ENCODE measurements around the gene AATK.
"Not testable (repeated sequence)": the region's sequence is repeated elsewhere in the genome, so short reads cannot be mapped to it uniquely, and the experiment has no call there.

The AATK gene

DNA sequence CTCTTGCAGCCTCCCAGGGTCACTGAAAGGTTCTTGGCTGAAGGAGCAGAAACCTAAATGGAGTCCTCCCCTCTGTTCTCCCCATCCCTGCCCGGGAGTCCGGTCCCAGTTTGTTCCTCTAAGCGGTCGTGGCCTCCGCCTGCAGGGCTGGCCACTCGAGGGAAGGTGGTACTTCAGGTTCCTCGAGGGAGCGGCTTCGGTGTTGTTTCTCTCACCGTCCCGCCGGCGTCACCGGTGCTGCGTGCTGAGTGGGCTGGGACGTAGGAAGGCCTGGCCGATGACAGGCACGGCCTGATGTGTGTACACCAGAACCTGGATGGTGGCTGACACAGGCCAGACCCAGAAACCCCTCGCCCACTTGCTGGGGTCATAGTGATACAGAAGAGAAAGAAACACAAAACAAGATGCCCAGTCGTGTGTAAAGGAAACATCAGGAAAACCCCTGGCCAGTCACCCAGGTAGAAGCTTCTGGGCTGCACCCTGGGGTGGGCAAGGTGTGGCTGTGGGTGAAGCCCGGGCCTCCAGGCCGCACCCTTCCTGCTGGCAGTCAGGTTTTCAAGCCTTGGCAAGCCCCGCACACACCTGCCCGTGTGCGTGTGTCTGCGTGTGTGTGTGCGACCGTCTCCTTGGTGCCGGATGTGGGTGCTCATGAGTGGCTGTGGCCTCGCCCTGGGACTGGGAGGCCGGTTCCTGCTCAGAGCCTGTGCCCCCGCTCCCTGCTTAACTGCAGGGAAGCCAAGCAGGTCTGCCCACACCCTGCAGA, 79.1 kb downstream of the AATK start:
- H3K4me3 ChIP-seq (ENCODE audit: low read depth, low read length) = no peak overlapping the region

DNA sequence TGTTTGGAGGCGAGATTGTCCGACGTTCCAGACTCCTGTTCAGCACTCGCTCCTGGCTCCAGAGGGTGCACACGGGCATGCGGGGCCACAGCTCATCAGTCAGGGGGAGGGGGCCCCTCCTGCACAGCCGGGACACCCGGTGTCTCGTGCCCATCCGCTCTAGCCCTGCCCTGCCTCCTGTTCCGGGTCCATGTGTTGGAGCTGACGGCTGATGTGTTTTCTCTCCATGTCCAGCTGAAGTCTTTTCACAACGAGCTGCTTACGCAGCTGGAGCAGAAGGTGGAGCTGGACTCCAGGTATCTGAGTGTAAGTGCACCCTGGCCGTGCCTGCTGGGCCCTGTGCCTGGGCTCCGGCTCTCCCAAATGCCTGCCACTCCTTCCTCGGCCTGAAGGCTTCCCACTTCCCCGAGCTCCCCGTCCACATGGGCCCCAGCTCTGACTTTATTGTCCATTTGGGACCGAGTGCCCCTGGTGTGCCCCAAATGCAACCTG, 80.6 kb downstream of the AATK start:
- no peak overlapping the region for H3K4me3 ChIP-seq (ENCODE audit: low read depth, low read length)
- no peak for DNase-seq (ENCODE audit: low read depth)

More for the DNA sequence above, 79.1 kb downstream of the AATK start:
- no peak for DNase-seq (ENCODE audit: low read depth)

DNA sequence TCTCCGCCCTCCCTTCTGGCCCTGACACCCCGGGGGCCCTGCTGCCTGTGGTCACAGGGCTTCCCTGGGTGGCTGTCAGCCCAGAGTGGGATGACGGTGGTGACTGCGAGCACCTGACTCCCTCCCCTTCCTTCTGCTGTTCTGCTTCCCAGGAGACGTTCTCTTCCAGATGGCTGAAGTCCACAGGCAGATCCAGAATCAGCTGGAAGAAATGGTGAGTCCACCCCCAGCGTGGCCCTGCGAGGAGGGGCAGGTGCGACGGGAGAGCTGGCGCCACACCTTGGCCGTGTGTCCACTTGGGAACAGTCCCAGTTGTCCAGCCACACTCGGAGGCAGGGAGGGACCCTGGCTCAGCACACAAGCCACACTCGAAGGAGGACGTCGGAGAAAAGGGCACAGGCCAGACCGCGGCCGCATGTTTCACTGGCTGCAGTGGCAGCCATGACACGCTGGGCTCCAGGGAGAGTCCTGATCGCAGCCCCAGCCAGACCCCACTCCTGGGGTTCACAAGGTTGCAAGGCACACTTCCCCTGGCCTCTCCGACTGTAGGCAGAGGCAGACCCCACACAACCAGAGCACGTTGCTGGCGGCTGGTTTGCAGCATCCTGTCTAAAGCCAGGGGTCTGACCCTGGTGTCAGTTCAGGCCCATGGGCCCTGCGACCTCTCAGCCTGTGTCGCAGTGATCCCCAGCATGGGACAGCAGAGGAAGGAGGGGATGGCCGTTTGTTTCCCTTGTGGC, 81.2 kb downstream of the AATK start:
- no peak for DNase-seq (ENCODE audit: low read depth)
- H3K4me3 ChIP-seq (ENCODE audit: low read depth, low read length) = no peak overlapping the region

DNA sequence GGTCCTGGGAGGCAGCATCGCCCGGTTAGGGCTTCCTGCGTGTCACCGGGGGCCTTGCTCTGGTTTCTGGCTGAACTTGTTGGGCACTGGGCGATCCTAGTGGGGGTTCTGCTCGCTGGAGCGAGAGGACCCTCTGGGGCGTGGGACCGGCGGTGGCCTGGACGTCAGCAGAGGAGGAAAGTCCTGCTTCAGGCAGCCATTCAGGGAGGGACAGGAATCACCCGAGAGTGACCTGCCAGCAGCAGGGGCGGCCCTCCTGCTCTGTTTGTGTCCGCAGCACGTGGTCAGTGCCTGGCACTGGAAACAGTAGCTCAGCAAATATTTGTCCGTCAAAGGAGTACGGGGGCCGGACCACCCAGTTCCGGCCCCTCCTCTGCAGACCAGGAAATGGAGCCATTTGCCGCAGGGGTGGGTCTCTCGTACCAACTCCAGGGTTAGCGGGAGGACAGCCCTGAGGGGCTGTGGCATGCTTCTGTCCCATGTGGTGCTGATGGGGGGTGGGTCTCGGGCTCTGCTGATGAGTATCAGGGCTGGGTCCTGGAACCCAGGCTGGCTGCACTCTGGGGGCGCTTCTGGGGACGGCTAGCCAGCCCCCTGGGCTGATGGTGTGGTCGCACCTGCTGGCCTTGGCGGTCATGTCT, 82.8 kb downstream of the AATK start:
- H3K4me3 ChIP-seq (ENCODE audit: low read depth, low read length) = no peak overlapping the region
- no peak for DNase-seq (ENCODE audit: low read depth)

DNA sequence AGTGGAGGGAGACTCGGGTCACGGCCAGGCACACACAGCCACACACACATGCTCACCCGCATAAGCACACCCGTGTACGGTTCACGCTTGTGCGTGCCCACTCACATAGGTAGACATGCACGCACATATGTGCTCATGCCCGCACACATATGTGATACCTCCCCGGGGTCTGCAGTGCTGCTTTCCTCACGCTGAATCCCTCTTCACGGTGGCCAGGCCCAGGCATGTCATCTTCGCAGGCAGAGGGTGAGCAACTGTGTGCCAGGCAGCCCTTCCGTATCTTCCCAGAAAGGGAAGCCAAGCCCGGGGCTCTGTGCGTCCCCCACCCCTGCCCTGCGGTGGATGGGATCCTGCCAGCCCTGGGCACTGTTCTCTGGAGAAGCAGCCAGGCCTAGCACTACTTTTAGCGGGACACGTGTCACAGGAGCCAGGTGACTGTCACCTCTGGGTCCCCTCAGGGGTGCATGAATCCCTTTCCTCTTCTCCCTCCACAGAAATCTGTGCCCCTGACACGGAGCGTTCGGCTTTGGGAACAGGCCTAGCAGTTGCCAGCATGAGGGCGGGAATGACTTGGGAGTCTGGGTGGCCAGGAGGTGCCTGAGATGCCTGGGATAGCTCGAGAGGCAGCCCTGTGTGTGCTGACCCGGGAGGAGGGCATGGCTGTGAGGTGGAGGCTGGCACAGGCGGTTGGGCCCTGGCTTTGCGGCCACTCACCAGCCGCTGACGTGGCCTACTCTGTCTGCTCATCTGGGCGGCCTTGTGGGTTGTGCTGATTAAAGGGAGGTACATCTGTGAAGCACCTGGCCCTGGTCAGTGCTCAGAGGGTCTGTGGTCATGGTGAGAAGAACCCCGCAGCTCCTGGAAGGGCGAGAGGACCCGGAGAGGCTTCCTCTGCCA, 83.6 kb downstream of the AATK start:
- no peak overlapping the region for H3K4me3 ChIP-seq (ENCODE audit: low read depth, low read length)
- DNase-seq (ENCODE audit: low read depth) = no peak

DNA sequence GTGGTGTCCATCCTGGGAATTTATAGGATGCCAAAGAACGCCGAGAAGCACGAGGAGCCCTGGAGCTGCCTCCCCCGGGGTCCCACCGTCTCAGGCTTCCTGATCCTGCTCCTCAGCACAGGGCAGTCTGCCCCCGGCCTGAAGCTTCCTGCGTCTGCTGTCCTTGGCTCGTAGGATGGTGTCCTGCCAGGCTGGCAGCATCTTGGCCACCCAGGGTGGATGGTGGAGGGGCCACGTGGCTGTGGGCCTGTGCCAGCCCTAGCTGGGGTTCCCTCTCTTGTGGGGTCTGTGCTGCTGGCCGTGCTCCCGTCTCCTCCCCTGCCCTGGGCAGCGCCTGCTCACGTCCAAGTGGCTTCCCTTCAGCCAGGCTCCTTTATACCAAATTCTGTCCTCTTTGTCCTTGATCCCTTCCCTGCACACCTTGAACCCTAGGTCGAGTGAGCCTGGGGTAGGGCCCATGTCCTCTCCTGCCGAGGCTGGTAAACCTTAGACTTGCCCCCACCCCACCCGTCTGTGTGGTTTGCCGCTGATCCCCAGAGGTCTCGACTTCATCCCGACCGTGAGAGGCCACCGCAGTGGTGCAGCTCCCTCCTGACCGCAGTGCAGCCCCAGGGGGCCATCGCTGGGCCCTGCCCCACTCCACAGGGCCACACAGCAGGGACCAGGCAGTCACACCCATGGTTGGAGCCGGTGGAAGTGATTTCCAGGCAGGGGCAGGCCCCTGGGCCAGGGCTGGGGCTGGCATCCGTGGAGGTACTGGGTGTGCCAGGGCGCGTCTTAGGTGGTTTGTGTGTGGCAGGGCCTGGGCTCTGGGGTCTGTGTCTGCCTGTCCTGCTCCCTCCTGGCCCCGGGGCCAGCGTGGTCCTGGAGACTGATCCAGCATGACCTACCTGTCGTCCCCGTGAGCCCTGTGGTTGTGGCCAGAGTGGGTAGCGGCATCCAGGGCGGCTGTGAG, 84.5 kb downstream of the AATK start:
- no peak for DNase-seq (ENCODE audit: low read depth)
- no peak overlapping the region for H3K4me3 ChIP-seq (ENCODE audit: low read depth, low read length)

DNA sequence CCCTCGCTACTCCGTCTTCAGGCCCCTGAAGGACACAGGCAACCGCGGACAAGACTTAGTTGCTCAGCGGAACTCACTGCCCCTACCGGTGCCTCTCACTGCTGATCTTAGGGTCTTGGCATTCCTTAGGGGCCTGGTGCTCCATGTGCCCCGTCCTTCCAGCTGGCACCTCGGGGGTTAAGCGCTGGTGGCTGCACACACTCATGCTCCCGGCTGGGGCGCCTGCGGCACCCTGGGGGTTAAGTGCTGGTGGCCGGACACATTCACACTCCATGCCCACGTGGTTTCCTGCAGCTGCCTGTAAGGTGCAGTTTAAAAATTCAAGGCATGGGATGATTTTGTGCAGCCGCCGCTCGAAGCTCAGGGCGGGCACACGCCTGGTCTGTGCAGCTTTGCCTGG, 86.0 kb downstream of the AATK start:
- H3K4me3 ChIP-seq (ENCODE audit: low read depth, low read length) = no peak overlapping the region
- no peak for DNase-seq (ENCODE audit: low read depth)

DNA sequence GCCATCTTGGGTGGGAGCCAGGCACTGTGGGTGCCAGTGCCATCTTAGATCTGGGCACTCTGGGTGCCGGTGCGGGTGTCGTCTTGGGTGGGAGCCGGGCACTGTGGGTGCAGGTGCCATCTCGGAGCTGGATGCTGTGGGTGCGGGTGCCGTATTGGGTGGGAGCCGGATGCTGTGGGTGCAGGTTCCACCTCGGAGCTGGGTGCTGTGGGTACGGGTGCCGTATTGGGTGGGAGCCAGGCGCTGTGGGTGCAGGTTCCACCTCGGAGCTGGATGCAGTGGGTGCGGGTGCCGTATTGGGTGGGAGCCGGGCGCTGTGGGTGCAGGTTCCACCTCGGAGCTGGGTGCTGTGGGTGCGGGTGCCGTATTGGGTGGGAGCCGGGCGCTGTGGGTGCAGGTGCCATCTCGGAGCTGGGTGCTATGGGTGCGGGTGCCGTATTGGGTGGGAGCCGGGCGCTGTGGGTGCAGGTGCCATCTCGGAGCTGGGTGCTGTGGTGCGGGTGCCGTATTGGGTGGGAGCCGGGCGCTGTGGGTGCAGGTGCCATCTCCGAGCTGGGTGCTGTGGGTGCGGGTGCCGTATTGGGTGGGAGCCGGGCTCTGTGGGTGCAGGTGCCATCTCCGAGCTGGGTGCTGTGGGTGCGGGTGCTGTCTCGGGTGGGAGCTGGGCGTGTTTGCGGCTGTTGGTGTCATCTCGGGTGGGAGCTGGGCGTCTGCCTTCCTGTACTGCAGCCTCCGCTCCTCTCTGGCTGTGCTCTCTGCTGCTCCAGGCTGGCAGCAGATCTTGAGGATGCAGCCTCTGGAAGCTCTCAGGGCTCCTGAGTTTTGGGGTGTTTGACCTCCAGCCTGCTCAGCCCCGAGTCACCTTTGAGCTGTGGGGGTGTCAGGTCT, 87.8 kb downstream of the AATK start:
- DNase-seq (ENCODE audit: low read depth); H3K4me3 ChIP-seq (ENCODE audit: low read depth, low read length): not testable (repeated sequence)

DNA sequence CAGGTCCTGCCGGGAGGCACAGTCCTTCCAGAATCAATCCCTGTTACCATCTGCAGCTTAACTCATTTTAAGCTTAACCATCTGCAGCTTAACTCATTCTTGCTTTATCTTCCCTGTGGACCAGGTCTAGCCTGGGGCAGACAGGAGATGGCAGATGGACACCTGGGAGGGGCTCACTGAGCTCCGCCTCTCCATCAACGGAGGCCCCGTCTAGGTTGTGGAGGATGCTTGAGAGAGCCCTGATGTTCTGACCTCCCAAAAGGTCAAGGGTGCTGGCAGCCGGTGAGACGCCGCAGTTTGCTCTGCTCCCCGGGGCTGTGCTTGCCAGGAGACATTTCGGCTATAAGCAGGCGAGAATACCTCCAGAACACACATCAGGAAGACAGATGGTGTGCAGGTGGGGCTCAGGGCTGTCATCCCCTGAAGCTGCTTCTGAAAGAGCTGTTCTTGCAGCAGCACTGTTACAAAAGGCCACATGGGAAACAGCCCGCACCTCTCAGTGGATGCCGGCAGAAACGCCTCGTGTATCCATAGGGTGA, 89.8 kb downstream of the AATK start:
- DNase-seq (ENCODE audit: low read depth) = no peak
- H3K4me3 ChIP-seq (ENCODE audit: low read depth, low read length) = no peak overlapping the region

DNA sequence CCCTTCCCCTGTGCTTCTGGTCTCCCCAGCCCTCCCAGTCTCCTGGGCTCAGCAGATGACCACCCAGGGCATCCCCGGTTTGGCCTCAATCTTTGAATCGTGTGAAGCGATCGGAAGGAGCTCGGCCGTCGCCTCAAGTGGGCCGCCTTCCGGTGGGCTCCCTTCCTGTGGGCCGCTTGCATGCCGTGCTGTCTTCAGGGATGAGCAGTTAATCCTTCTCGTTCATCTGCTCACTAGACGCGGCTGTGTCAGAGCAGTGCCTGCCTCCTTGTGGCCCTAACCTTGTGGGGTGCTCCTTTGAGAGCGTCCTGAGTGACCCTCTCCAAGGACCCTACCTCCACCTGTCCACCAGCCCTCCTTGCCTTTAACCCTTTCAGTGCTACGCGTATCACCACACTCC, 90.7 kb downstream of the AATK start:
- no peak for DNase-seq (ENCODE audit: low read depth)
- no peak overlapping the region for H3K4me3 ChIP-seq (ENCODE audit: low read depth, low read length)

DNA sequence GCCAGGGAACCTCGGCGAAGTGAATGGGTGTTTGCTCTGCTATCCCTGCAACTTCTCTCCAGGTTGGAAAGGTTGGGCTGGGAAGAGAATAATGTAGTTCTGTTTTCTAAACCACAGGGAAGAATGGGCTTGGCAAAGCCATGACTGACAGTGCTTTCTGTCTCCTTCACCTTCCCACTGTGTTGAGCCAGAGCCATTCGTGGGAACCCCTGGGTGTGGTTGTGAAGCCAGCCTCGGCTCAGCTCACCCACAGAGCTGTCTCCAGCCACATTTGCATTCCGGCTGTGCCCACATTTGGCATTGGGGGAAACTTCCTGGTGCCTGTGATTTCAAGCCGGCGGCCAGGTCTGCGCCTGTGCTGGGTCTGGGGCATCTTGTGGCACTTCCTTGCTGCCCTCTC, 91.1 kb downstream of the AATK start:
- no peak overlapping the region for H3K4me3 ChIP-seq (ENCODE audit: low read depth, low read length)
- DNase-seq (ENCODE audit: low read depth) = no peak

DNA sequence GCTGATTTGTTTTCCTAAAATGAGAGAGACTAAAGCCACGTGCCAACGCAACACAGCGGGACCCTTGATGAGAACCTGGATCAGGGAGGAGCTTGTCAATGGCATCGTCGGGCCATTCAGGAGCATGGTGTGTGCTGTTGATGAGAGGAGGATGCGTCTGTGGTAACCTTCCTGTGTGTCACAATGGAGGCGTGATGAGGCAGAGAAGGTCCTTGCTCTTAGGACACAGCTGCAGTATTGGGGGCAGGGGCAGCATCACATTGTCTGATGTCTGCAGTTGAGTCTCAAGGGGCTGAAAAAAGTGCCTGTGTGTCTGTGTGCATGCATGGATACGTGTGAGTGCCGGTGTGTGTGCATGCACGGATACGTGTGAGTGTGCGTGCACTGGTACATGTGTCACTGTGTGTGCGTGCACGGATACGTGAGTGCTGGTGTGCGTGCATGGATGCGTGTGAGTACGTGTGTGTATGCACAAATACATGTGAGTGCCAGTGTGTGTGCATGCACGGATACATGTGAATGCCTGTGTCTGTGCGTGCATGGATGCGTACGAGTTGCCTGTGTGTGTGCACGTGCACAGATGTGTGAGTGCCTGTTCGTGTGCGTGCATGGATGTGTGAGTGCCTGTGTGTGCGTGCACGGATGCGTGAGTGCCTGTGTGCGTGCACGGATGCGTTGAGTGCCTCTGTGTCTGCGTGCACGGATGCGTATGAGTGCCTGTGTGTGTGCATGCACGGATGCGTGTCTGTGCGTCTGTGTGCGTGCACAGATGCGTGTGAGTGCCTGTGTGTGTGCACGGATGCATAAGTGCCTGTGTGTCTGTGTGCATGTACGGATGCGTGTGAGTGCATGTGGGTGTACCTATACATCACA, 91.8 kb downstream of the AATK start:
- DNase-seq (ENCODE audit: low read depth) = no peak
- H3K4me3 ChIP-seq (ENCODE audit: low read depth, low read length) = no peak overlapping the region

DNA sequence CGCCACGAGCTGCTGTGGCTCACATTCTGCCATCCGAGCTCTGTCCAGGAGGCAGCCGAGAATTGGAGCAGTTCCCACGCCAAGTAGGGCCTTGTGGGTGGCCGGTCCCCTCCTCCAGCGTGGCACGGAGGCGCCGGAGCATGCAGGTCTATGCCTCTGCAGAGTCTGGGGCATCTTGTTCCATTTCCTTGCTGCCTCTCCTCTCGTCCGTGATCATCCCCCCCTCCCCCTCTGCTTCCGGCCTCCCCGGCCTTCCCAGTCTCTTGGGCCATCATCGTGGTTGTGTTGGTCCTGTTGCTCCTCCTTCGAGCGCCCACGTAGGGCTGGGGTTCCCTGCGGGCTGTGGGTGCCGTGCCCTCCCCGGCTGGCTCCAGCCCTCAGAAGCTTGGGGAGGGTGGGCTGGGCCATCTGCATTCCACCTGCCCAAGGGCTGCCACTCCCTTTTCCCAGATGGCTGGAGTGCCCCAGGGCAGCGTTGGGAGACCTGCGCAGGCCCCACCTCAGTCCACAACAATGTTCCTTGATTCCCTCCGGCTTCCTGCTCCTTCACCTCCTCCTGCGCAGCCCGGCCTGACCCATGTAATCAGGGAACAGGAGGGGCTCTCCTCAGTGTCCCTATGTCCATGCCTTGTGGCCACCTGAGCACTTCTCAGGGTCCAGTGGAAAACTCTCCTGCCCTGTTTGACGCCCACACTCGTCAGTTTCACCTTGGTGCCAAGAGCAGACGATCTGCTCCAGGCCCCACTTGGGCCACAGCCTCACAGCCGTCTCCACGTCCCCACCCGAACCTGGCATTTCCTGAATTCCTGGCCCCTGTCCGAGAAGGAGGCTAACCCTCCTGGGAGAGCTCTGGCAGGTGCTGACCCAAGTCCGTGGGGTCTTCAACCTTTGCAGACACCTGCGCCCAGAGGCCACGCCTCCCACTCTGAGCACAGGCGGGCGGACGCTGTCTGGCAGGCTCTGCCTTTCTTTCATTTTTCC, 94.0 kb downstream of the AATK start:
- DNase-seq (ENCODE audit: low read depth) = no peak
- no peak overlapping the region for H3K4me3 ChIP-seq (ENCODE audit: low read depth, low read length)

DNA sequence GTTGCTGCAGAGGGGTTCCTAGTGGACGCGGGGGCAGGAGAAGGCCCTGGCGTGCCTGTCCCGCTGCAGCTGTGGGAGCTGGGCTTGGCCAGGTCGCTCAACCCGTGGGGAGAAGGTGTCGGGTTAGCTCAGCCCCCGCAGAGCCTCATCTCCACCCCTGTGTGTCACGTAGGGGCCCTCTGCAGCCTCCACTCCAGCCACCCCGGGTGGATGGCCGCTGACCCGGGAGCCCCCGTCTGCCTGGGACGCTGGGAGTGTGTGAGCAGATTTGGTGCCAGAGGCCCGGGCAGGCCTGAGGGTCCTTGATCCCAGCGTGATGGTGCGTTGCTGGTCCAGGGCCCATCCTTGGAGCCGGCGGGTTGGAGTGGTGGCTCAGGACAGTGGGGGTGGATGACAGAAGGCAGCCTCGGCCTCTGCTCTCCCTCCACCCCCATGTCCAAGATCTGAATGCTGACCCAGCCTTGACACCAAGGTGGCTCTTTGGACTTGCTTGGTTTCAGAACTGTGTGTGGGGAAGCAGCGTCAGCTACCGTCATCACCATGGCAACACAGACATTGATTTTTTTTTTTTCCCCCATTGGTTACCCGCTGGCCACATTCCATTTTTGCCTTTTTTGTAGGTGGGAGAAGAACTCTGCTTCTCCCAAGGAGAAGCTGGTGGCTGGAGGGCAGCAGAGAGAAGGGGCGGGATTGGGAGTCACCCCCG, 95.3 kb downstream of the AATK start:
- DNase-seq (ENCODE audit: low read depth) = no peak
- H3K4me3 ChIP-seq (ENCODE audit: low read depth, low read length) = no peak overlapping the region
